OCI-LY7 (cell line): ENCODE data around the gene TFAP2B. TPM values are rescaled to one million over a fixed set of nuclear protein-coding genes. Genes with fewer than 3 reads are reported as not detected.

Experiments used
- BruUV-seq: library from RNA; stranded (reverse); fragments of 400-500 nt; replicated peaks from 2 replicates; lab custom pipeline; 2021; lab: Mats Ljungman, UMichigan
- CTCF ChIA-PET: fragments of 300-600 bp; sonication (Branson Sonifier 250); formaldehyde crosslinking; loops from one replicate; lab custom pipeline; 2022; ENCODE audit warnings: antibody characterized with exemption; ENCODE audit not compliant: unreplicated experiment; lab: Charles Lee
- POLR2A ChIA-PET: fragments of 300-600 bp; sonication (Branson Sonifier 250); formaldehyde crosslinking; loops from one replicate; lab custom pipeline; 2022; ENCODE audit warnings: antibody characterized with exemption; lab: Charles Lee
- DNase-seq: peaks from one replicate; pipeline ENCODE4 v3.0.0-alpha.2; 2015; ENCODE audit warnings: low spot score
- H2AFZ ChIP-seq: fragments of 200-600 bp; sonication (generic), shearing (Covaris generic); 2 replicates; pipeline ENCODE4 v1.6.1; 2014; ENCODE audit warnings: mild to moderate bottlenecking, antibody characterized with exemption, low read length, moderate library complexity
- H3K27ac ChIP-seq: fragments of 200-600 bp; sonication (generic); 2 replicates; pipeline ENCODE4 v1.5.1; 2014; ENCODE audit warnings: mixed run types, low read depth, mild to moderate bottlenecking, moderate library complexity, low read length, inconsistent platforms; ENCODE audit not compliant: poor library complexity, severe bottlenecking
- H3K36me3 ChIP-seq: fragments of 200-600 bp; sonication (generic); 2 replicates; pipeline ENCODE4 v1.6.1; 2014; ENCODE audit warnings: mild to moderate bottlenecking, antibody characterized with exemption, low read length, moderate library complexity, mixed read lengths; ENCODE audit not compliant: insufficient read depth
- H3K4me1 ChIP-seq: fragments of 200-600 bp; sonication (generic); 2 replicates; pipeline ENCODE4 v1.5.1; 2014; ENCODE audit warnings: mild to moderate bottlenecking, low read length; ENCODE audit not compliant: insufficient read depth, poor library complexity, severe bottlenecking
- H3K4me2 ChIP-seq: fragments of 200-600 bp; sonication (generic); 2 replicates; pipeline ENCODE4 v1.6.1; 2014; ENCODE audit warnings: mild to moderate bottlenecking, low read length
- H3K4me3 ChIP-seq: fragments of 200-600 bp; sonication (generic); 2 replicates; pipeline ENCODE4 v1.5.1; 2014; ENCODE audit warnings: mild to moderate bottlenecking, low read depth, low read length; ENCODE audit not compliant: poor library complexity, severe bottlenecking
- H3K79me2 ChIP-seq: fragments of 200-600 bp; sonication (generic); 2 replicates; pipeline ENCODE4 v1.6.1; 2016; ENCODE audit warnings: low read depth, mild to moderate bottlenecking, low read length, moderate library complexity, mixed read lengths; ENCODE audit not compliant: insufficient read depth
- H3K9me2 ChIP-seq: fragments of 200-600 bp; sonication (generic); 2 replicates; pipeline ENCODE4 v1.6.1; 2016; ENCODE audit warnings: mild to moderate bottlenecking, low read length, mixed read lengths; ENCODE audit not compliant: insufficient read depth
- H3K9me3 ChIP-seq: fragments of 200-600 bp; sonication (generic); 2 replicates; pipeline ENCODE4 v1.6.1; 2014; ENCODE audit warnings: mild to moderate bottlenecking, mixed run types, low read length, mixed read lengths
- H4K20me1 ChIP-seq: fragments of 200-600 bp; sonication (generic); 2 replicates; pipeline ENCODE4 v1.6.1; 2014; ENCODE audit warnings: mild to moderate bottlenecking, antibody characterized with exemption, low read length, moderate library complexity, mixed read lengths; ENCODE audit not compliant: insufficient read depth
- CTCF ChIP-seq: fragments of 200-600 bp; sonication (generic); conservative IDR thresholded peaks from 2 replicates; pipeline ENCODE4 v1.5.1; 2014; ENCODE audit warnings: mild to moderate bottlenecking, antibody characterized with exemption, low read length, moderate library complexity, mixed read lengths
- EZH2phosphoT487 ChIP-seq: fragments of 200-600 bp; sonication (generic); IDR thresholded peaks from 2 replicates; pipeline ENCODE4 v1.6.1; 2018; ENCODE audit warnings: low read depth, borderline replicate concordance, mild to moderate bottlenecking, mixed run types, antibody characterized with exemption, low read length, moderate library complexity, mixed read lengths
- intact Hi-C: fragments of 100-400 bp; cut with micrococcal nuclease; formaldehyde crosslinking; loops from one replicate; pipeline ENCODE4 v1.10.0; 2022; ENCODE audit not compliant: unreplicated experiment
- total RNA-seq, 2 experiments: library from RNA; depleted of rRNA in 1 of 2; stranded (reverse); fragments of >200 nt in 1 of 2; shearing (Covaris generic) in 1 of 2; gene quantifications; 2 replicates each; pipeline ENCODE4 v1.2.3, GENCODE V29; 2014 to 2022

The TFAP2B gene
- total RNA-seq, 2 experiments from 2014 or later = not detected

GRCh38 chr6:50837589-50838445 lies 19.1 kb downstream of the TFAP2B start:
- no peak overlapping the region for H2AFZ ChIP-seq
- no TSS peak for BruUV-seq
- POLR2A ChIA-PET = no interaction called here

GRCh38 chr6:50840112-50840810 lies 21.6 kb downstream of the TFAP2B start:
- Histone ChIP-seq H2AFZ (no peak overlapping the region), H3K27ac (no peak overlapping the region), H3K9me2 (no peaks in the 10 kb centered on the region), H3K36me3 (no peaks in the 10 kb centered on the region), H3K9me3 (no peaks in the 10 kb centered on the region), H3K4me3 (no peak overlapping the region), H4K20me1 (no peaks in the 10 kb centered on the region), H3K79me2 (no peaks in the 10 kb centered on the region), H3K4me2 (no peak overlapping the region), H3K4me1 (no peaks in the 10 kb centered on the region)
- no peak for TF ChIP-seq EZH2phosphoT487
- TF ChIP-seq CTCF = no peak
- intact Hi-C loops = no loop called here
- DNase-seq = no peak
- ChIA-PET CTCF (no interaction called here), POLR2A (no interaction called here)
- no TSS peak for BruUV-seq

More at GRCh38 chr6:50837589-50838445, 19.1 kb downstream of the TFAP2B start:
- CTCF ChIA-PET = no interaction called here
- intact Hi-C loops = no loop called here
- Histone ChIP-seq H3K36me3 (no peaks in the 10 kb centered on the region), H3K27ac (no peak overlapping the region), H3K4me3 (no peak overlapping the region), H3K9me2 (no peaks in the 10 kb centered on the region), H3K9me3 (no peaks in the 10 kb centered on the region), H3K4me2 (no peak overlapping the region), H3K4me1 (no peaks in the 10 kb centered on the region), H3K79me2 (no peaks in the 10 kb centered on the region), H4K20me1 (no peaks in the 10 kb centered on the region)
- TF ChIP-seq EZH2phosphoT487 = no peak
- no peak for TF ChIP-seq CTCF
- DNase-seq = no peak
